GM21360 (cell line): ENCODE results near the gene OCA2.
A peak's percentile ranks its signal among the peaks of the same experiment; 100 is the strongest.
"Not testable (repeated sequence)": the region's sequence is repeated elsewhere in the genome, so short reads cannot be mapped to it uniquely, and the experiment has no call there.

ENCODE experiments used
- ATAC-seq: cut with Tn5 transposase; IDR thresholded peaks from one replicate; pipeline ENCODE4 v1.9.1; 2021; ENCODE audit warnings: mild to moderate bottlenecking, moderate library complexity; ENCODE audit not compliant: unreplicated experiment

OCA2 gene

DNA sequence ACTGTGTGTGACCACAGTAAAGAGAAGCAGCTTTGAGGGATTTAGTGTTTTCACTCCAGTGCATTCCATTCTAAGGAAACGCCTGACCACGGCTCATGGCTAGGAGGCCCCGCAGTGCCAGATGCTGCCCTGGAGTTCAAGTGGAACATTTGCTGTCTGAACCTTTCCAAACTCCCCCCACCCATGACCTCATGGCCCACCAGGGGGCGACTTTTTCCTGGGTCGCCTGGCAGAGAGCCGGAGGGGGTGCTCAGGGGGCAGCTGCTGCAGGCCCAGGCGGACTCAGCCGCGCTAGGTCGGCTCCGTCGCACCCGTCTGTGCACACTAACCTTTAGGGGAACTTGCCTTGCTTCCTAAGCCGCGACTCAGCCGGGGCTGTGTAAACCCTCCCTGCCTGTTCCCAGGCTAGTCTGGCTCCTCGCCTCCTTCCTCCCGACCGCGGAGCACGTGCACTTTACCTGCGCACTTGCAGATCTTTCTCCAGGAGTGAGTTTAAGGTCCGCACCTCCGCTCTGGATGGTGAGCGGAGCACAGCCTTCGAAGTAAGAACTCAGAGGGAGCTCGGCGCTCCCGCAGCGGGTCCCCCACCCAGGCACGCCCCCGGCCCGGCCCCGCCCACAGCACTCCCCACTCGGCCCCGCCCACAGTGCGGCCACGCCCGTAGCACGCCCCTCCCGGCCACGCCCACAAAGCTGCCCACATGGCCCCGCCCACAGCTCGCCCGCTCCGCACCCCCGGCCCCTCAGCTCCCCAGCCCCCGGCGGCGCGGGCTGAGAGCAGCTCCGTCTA lies at the start of gene OCA2:
Gene OCA2 (minus strand): TSS at position 550 of the 789 bp plus-strand sequence. CDS start 17,441 bp downstream, outside the sequence.
- ATAC-seq = no peak

DNA sequence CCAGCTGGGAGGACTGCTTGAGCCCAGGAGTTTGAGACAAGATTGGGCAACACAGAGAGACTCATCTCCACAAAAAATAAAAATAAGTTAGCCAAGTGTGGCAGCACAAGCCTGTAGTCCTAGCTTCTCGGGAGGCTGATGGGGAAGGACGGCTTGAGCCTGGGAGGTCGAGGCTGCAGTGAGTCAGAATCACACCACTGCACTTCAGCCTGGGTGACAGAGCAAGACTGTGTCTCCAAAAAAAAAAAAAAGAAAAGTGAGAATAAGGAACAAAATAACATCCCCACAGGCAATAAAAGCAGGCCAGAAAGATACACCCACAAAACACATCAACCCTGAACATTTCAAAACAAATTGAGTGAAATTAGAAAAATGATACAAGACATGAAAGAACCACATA lies 48.7 kb upstream of the OCA2 start:
- ATAC-seq = no peak

DNA sequence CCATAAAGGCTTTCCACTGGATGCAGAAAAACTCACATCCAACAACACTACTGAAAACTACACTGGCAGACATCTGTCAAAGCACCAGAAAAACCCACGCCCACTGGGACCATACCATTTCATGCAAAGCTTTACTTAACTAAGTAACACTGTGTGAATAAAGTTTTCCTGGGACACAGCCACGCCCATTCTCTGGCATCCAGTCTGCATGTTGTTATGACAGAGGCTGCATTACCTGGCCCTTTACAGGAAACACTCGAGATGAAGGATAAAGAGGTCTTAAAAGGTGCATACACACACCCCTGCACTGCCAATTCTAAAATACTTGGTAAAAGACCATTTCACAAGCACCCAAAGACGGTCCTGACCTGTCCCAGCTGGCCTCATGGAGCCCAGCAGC lies 46.3 kb upstream of the OCA2 start:
- not testable (repeated sequence) for ATAC-seq

- no peak for ATAC-seq
These were observed 40.9 kb upstream of the OCA2 start for GRCh38 chr15:28140062-28140461.

DNA sequence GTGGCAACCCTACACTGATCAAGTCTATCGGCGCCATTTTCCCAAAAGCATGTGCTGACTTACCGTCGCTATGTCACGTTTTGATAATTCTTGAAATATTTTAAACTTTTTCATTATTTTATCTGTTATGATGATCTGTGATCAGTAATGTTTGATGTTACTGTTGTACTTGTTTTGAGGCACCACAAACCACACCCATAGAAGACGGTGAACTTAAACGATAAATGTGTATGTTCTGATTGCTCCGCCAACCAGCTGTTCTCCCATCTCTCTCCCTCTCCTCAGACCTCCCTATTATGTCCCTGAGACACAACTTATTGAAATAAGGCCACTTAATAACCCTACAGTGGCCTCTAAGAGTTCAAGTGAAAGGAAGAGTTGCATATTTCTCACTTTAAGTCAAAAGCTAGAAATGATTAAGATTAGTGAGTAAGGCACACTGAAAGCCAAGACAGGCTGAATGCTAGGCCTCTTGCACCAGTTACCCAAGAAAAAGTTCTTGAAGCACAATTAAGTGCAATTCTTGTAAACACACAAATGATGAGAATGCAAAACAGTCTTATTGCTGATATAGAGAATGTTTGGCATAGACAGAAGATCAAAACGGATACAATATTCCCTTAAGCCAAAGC lies 38.4 kb upstream of the OCA2 start:
- not testable (repeated sequence) for ATAC-seq

GRCh38 chr15:28136236-28136904 lies 37.3 kb upstream of the OCA2 start:
- ATAC-seq = peak; percentile 99

GRCh38 chr15:28133281-28133680 lies 34.2 kb upstream of the OCA2 start:
- ATAC-seq = no peak

- ATAC-seq = no peak
These were observed 33.6 kb upstream of the OCA2 start for GRCh38 chr15:28132524-28133275.

DNA sequence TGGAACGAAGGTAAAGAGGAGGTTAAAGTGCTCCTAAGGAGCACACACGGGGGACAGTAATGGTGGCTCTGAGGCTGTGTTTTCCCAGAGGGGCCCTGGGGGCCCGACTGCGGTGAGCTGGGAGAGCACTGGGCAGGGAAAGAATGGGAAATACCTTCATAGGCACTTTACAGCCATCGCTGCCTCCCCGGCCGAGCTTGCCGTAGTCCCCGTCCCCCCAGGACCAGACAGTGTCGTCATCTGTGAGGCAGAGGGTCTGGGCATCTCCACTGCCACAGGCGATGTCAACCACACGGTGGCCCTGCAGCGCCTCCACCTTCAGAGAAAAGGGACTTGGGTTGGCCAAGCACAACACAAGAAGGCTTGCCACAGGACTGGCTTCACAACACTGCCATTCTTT lies 32.8 kb upstream of the OCA2 start:
- no peak for ATAC-seq

DNA sequence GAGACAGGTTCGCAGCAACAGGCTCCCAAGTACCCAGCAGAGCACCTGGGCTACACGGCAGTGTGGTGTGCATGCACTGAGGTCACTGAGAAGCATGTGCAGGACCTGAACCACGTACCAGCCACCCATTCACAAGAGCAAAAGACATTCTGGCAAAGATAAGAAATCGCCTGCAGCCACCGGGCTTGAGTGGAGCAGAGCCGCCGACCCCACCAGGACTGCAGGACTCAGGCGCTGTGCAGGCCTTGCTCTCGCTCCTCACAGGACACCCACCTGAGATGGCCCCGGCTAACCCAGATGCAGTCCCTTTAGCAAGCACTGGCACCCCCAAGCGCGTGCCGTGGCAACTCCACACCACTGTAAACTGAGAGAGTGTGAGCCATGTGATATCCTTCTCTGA lies 32.3 kb upstream of the OCA2 start:
- ATAC-seq = no peak

GRCh38 chr15:28130651-28131050 lies 31.5 kb upstream of the OCA2 start:
- ATAC-seq = no peak

- no peak for ATAC-seq
These were observed 30.2 kb upstream of the OCA2 start for GRCh38 chr15:28129231-28129848.

GRCh38 chr15:28128031-28128430 lies 28.9 kb upstream of the OCA2 start:
- no peak for ATAC-seq

GRCh38 chr15:28127036-28127435 lies 27.9 kb upstream of the OCA2 start:
- no peak for ATAC-seq

DNA sequence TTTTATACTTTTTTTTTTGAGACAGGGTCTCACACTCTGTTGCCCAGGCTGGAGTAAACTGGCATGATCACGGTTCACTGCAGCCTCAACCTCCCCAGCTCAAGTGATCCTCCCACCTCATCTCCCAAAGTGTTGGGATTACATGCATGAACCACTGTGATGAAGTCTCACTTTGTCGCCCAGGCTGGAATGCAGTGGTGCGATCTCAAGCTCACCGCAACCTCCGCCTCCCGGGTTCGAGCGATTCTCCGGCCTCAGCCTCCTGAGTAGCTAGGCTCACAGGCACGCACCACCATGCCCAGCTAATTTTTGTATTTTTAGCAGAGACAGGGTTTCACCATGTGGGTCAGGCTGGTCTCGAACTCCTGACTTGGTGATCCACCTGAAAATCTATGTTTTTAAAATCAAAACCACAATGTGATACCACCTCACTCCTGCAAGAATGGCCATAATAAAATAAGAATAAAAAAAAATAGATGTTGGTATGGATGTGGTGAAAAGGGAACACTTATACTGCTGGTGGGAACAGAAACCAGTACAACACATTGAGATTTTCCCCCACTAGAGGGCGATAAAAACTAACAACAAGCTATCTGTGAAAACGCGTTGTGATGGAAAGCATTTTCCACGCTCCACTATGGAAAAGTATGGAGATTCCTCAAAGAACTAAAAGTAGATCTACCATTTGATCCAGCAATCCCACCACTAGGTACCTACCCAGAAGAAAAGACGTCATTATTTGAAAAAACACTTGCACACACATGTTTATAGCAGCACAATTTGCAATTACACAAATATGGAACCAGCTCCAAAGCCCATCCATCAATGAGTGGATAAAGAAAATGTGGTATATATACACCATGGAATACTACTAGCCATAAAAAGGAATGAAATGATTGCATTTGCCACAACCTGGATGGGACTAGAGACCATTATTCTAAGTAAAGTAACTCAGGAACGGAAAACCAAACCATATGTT lies 26.8 kb upstream of the OCA2 start:
- ATAC-seq = no peak

- ATAC-seq = no peak
These were observed 25.7 kb upstream of the OCA2 start for GRCh38 chr15:28124841-28125240.

DNA sequence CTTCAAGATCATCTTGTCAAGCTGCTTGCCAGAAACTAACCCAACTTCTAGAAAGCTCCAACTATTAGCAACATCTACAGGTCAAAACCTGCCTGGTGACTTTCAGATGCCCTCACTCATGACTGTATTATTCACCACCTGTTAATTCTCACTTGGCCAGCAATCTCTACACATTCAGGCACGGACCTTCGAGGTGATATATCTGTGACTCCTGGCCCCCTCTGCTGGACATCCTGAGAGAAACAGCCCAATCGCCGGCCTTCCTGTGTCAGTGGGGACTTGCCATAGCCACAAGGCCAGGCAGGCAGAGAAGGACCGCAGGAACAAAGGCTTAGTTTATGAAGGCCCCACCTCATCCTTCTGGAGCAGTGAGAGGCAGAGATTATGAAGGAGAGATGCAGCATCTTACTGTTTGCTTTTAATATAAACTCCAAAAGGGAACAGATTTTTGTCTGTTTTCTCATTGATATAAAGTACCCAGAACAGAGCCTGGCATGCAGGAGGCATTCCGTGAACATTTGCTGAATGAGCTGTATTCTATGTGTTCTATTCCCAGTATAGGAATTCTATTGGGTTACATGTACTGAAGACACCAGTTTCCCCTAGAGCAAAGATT lies 24.4 kb upstream of the OCA2 start:
- no peak for ATAC-seq

- ATAC-seq = no peak
These were observed 23.2 kb upstream of the OCA2 start for GRCh38 chr15:28122038-28122949.
